ENCODE results near the gene SULT2B1. TPM values are rescaled to one million over a fixed set of nuclear protein-coding genes. Genes with fewer than 3 reads are reported as not detected.

The SULT2B1 gene
- total RNA-seq, 2 experiments from 2014 or later = not detected

DNA sequence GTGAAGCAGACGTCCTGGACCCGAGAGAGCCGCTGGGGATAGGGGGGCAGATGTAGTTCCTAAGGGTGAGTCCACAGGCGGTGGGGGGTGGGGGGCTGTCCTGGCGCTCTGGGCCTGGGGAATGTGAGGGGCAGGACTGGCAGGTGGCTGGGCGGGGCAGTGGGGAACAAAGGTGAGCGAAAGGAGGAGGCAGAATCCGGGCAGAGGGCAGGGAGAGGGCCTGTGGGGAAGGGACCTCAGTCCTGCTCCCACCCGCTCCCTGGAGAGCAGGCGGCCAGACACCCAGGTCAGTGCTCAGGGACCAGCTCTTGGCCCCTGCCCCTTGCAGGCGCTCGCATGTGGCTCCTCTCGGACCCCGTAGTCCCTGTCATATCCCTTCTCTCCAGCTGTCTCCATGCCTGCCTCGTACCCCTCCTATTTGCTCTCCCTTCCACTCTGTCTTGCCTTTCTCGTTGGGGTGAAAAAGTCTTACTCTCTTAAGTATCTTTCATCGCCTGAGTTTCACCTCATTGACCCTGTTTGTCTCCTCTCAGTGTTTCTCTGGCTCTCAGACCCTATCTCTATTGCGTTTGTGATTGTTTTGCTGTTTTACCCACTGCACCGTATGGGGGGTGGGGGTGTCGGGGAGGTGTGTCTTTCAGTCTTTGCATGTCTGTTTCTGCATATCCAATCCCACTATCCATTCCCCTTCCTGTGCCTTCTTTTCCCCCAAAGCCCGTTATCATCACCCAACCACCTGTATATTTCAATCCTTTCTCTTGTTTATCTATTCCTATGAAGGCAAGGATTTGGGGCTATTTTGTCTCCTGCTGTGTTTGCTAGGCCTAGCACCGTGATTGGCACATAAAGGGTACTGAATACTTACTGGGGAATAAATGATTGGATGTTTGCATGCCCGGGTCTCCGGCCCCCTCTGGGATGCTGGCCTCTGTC lies 73.1 kb downstream of the SULT2B1 start:
- CTCF ChIA-PET (ENCODE audit: unreplicated experiment) = no interaction called here
- peaks cover 24% of the 10 kb centered on the region; the same call in 1 of the 2 replicates for H3K36me3 ChIP-seq (ENCODE audit: insufficient read depth, low read length)
- peaks cover 27% of the 10 kb centered on the region for H3K4me1 ChIP-seq (ENCODE audit: insufficient read depth, low read length, poor library complexity, severe bottlenecking)
- BruUV-seq (replicated peaks) = no TSS peak
- H3K9me3 ChIP-seq (ENCODE audit: low read length) = no peaks in the 10 kb centered on the region
- H3K4me3 ChIP-seq (ENCODE audit: low read depth, low read length, poor library complexity, severe bottlenecking) = peak overlapping the region; percentile 68
- POLR2A ChIA-PET = no interaction called here
- H4K20me1 ChIP-seq (ENCODE audit: insufficient read depth, low read length) = no peaks in the 10 kb centered on the region
- H3K27ac ChIP-seq (ENCODE audit: low read depth, low read length, poor library complexity, severe bottlenecking) = peak overlapping the region; percentile 24
- TF ChIP-seq EZH2phosphoT487 (IDR thresholded peaks at IDR 0.05; ENCODE audit: borderline replicate concordance, low read depth, low read length) = no peak
- TF ChIP-seq, protein P1, sequence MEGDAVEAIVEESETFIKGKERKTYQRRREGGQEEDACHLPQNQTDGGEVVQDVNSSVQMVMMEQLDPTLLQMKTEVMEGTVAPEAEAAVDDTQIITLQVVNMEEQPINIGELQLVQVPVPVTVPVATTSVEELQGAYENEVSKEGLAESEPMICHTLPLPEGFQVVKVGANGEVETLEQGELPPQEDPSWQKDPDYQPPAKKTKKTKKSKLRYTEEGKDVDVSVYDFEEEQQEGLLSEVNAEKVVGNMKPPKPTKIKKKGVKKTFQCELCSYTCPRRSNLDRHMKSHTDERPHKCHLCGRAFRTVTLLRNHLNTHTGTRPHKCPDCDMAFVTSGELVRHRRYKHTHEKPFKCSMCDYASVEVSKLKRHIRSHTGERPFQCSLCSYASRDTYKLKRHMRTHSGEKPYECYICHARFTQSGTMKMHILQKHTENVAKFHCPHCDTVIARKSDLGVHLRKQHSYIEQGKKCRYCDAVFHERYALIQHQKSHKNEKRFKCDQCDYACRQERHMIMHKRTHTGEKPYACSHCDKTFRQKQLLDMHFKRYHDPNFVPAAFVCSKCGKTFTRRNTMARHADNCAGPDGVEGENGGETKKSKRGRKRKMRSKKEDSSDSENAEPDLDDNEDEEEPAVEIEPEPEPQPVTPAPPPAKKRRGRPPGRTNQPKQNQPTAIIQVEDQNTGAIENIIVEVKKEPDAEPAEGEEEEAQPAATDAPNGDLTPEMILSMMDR (conservative IDR thresholded peaks at IDR 0.05; ENCODE audit: low read length) = no peak
- intact Hi-C loops (cut with micrococcal nuclease; ENCODE audit: unreplicated experiment) = no loop called here
- H2AFZ ChIP-seq (ENCODE audit: low read length) = no peak overlapping the region
- DNase-seq (ENCODE audit: low spot score) = no peak
- no peaks in the 10 kb centered on the region for H3K9me2 ChIP-seq (ENCODE audit: insufficient read depth, low read length)
- H3K4me2 ChIP-seq (ENCODE audit: low read length) = peak overlapping the region; percentile 84
- H3K79me2 ChIP-seq (ENCODE audit: insufficient read depth, low read depth, low read length) = peaks cover 8% of the 10 kb centered on the region; the same call in 1 of the 2 replicates

DNA sequence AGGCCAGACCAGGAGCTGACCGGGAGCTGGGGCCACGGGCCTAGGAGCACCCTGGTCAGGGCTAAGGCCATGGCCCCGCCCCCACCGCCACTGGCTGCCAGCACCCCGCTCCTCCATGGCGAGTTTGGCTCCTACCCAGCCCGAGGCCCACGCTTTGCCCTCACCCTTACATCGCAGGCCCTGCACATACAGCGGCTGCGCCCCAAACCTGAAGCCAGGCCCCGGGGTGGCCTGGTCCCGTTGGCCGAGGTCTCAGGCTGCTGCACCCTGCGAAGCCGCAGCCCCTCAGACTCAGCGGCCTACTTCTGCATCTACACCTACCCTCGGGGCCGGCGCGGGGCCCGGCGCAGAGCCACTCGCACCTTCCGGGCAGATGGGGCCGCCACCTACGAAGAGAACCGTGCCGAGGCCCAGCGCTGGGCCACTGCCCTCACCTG lies 73.9 kb downstream of the SULT2B1 start:
- no peak for DNase-seq (ENCODE audit: low spot score)

More for the DNA sequence above, 73.9 kb downstream of the SULT2B1 start:
- TF ChIP-seq, protein P1 (conservative IDR thresholded peaks at IDR 0.05; ENCODE audit: low read length) = no peak
- TF ChIP-seq EZH2phosphoT487 (IDR thresholded peaks at IDR 0.05; ENCODE audit: borderline replicate concordance, low read depth, low read length) = no peak
- H3K4me3 ChIP-seq (ENCODE audit: low read depth, low read length, poor library complexity, severe bottlenecking) = no peak overlapping the region
- H2AFZ ChIP-seq (ENCODE audit: low read length) = no peak overlapping the region
- H3K9me3 ChIP-seq (ENCODE audit: low read length) = no peaks in the 10 kb centered on the region
- intact Hi-C loops (cut with micrococcal nuclease; ENCODE audit: unreplicated experiment) = no loop called here
- H4K20me1 ChIP-seq (ENCODE audit: insufficient read depth, low read length) = no peaks in the 10 kb centered on the region
- peaks cover 4% of the 10 kb centered on the region; the same call in 1 of the 2 replicates for H3K79me2 ChIP-seq (ENCODE audit: insufficient read depth, low read depth, low read length)
- H3K4me2 ChIP-seq (ENCODE audit: low read length) = no peak overlapping the region
- peaks cover 32% of the 10 kb centered on the region; the same call in 1 of the 2 replicates for H3K36me3 ChIP-seq (ENCODE audit: insufficient read depth, low read length)
- H3K27ac ChIP-seq (ENCODE audit: low read depth, low read length, poor library complexity, severe bottlenecking) = no peak overlapping the region
- no TSS peak for BruUV-seq (replicated peaks)
- peaks cover 21% of the 10 kb centered on the region for H3K4me1 ChIP-seq (ENCODE audit: insufficient read depth, low read length, poor library complexity, severe bottlenecking)
- ChIA-PET POLR2A (no interaction called here), CTCF (ENCODE audit: unreplicated experiment) (no interaction called here)
- no peaks in the 10 kb centered on the region for H3K9me2 ChIP-seq (ENCODE audit: insufficient read depth, low read length)
